RWPE2 (cell line): ENCODE measurements around the gene RASD2.

ENCODE experiments used
- ATAC-seq: fragments of 200-7000 bp; cut with Tn5 transposase; 3 replicates; pipeline ENCODE4 v1.9.1; 2021; ENCODE audit warnings: low read depth
- DNase-seq: peaks from one replicate; pipeline ENCODE4 v3.0.0-alpha.2; 2020; ENCODE audit warnings: low spot score
- H3K27ac ChIP-seq: fragments of 450-650 bp; 2 replicates; pipeline ENCODE4 v1.5.1; 2017; ENCODE audit warnings: mild to moderate bottlenecking; ENCODE audit not compliant: poor library complexity, severe bottlenecking
- H3K27me3 ChIP-seq: fragments of 250-450 bp; sonication (Bioruptor Pico); 2 replicates; pipeline ENCODE4 v1.5.1; 2021; ENCODE audit warnings: mild to moderate bottlenecking, moderate library complexity; ENCODE audit not compliant: insufficient read depth, poor library complexity, severe bottlenecking
- H3K36me3 ChIP-seq: fragments of 250-450 bp; sonication (Bioruptor Pico); 2 replicates; pipeline ENCODE4 v1.5.1; 2020; ENCODE audit warnings: low read depth, mild to moderate bottlenecking, moderate library complexity
- H3K4me1 ChIP-seq: fragments of 250-450 bp; sonication (Bioruptor Pico); 2 replicates; pipeline ENCODE4 v1.5.1; 2021; ENCODE audit warnings: mild to moderate bottlenecking, moderate library complexity; ENCODE audit not compliant: insufficient read depth, poor library complexity, severe bottlenecking
- H3K4me3 ChIP-seq: fragments of 250-450 bp; sonication (Bioruptor Pico); 2 replicates; pipeline ENCODE4 v1.5.1; 2021; ENCODE audit warnings: mild to moderate bottlenecking, moderate library complexity; ENCODE audit not compliant: severe bottlenecking
- H3K9me3 ChIP-seq: fragments of 250-450 bp; sonication (Bioruptor Pico); 2 replicates; pipeline ENCODE4 v1.5.1; 2021; ENCODE audit warnings: mild to moderate bottlenecking, moderate library complexity; ENCODE audit not compliant: severe bottlenecking
- CTCF ChIP-seq: fragments of 450-650 bp; IDR thresholded peaks from one replicate; pipeline ENCODE4 v1.5.1; 2017; ENCODE audit warnings: mild to moderate bottlenecking, moderate library complexity; ENCODE audit not compliant: poor library complexity, severe bottlenecking

The RASD2 gene

GRCh38 chr22:35589071-35589755 lies 48.6 kb downstream of the RASD2 start:
- no peaks in the 10 kb centered on the region for H3K9me3 ChIP-seq
- H3K4me3 ChIP-seq = no peak overlapping the region
- peak; percentile 20 for TF ChIP-seq CTCF
- H3K36me3 ChIP-seq = no peaks in the 10 kb centered on the region
- peak; percentile 96 for ATAC-seq
- peaks cover 9% of the 10 kb centered on the region for H3K4me1 ChIP-seq
- DNase-seq = peak; percentile 97
- no peaks in the 10 kb centered on the region for H3K27me3 ChIP-seq
- H3K27ac ChIP-seq = peak overlapping the region; percentile 82

- Histone ChIP-seq H3K36me3 (no peaks in the 10 kb centered on the region), H3K27me3 (no peaks in the 10 kb centered on the region), H3K27ac (peak overlapping the region; percentile 82), H3K9me3 (no peaks in the 10 kb centered on the region), H3K4me1 (peaks cover 9% of the 10 kb centered on the region), H3K4me3 (no peak overlapping the region)
- ATAC-seq (no peak; the same call in 2 of the 3 replicates), DNase-seq (no peak)
- no peak for TF ChIP-seq CTCF
These were observed 49.1 kb downstream of the RASD2 start for GRCh38 chr22:35589756-35590093.

- TF ChIP-seq CTCF = no peak
- ATAC-seq (no peak), DNase-seq (no peak)
- no peaks in the 10 kb centered on the region for H3K36me3 ChIP-seq
- peaks cover 9% of the 10 kb centered on the region for H3K4me1 ChIP-seq
- peak overlapping the region; percentile 82 for H3K27ac ChIP-seq
- no peak overlapping the region for H3K4me3 ChIP-seq
- no peaks in the 10 kb centered on the region for H3K27me3 ChIP-seq
- no peaks in the 10 kb centered on the region for H3K9me3 ChIP-seq
These were observed 50.1 kb downstream of the RASD2 start for GRCh38 chr22:35590634-35591295.

- H3K27ac ChIP-seq = no peak overlapping the region
- H3K4me3 ChIP-seq = no peak overlapping the region
- no peaks in the 10 kb centered on the region for H3K27me3 ChIP-seq
- DNase-seq (no peak), ATAC-seq (no peak)
- peaks cover 9% of the 10 kb centered on the region for H3K4me1 ChIP-seq
- no peaks in the 10 kb centered on the region for H3K36me3 ChIP-seq
- no peak for TF ChIP-seq CTCF
- no peaks in the 10 kb centered on the region for H3K9me3 ChIP-seq
These were observed 51.2 kb downstream of the RASD2 start for GRCh38 chr22:35591714-35592417.
